HEK293T (cell line): ENCODE measurements around the gene DUS1L.

Experiments
- BHLHE40 ChIP-seq: fragments of 450-650 bp; IDR thresholded peaks from 2 replicates; pipeline ENCODE4 v1.6.1; 2016; ENCODE audit warnings: mild to moderate bottlenecking, moderate library complexity, borderline replicate concordance
- FOXA1 ChIP-seq: fragments of 450-650 bp; IDR thresholded peaks from 2 replicates; pipeline ENCODE4 v1.6.1; 2016; ENCODE audit warnings: mild to moderate bottlenecking
- FOXM1 ChIP-seq: fragments of 450-650 bp; IDR thresholded peaks from 2 replicates; pipeline ENCODE4 v1.6.1; 2017; ENCODE audit warnings: mild to moderate bottlenecking, borderline replicate concordance
- HDGF ChIP-seq: fragments of 450-650 bp; IDR thresholded peaks from 2 replicates; pipeline ENCODE4 v1.6.1; 2017; ENCODE audit warnings: antibody characterized with exemption, borderline replicate concordance
- NFRKB ChIP-seq: fragments of 450-650 bp; IDR thresholded peaks from 2 replicates; pipeline ENCODE4 v1.6.1; 2016; ENCODE audit warnings: mild to moderate bottlenecking, moderate library complexity
- SUZ12 ChIP-seq: fragments of 450-650 bp; IDR thresholded peaks from 2 replicates; pipeline ENCODE4 v1.6.1; 2016; ENCODE audit warnings: mild to moderate bottlenecking

DNA sequence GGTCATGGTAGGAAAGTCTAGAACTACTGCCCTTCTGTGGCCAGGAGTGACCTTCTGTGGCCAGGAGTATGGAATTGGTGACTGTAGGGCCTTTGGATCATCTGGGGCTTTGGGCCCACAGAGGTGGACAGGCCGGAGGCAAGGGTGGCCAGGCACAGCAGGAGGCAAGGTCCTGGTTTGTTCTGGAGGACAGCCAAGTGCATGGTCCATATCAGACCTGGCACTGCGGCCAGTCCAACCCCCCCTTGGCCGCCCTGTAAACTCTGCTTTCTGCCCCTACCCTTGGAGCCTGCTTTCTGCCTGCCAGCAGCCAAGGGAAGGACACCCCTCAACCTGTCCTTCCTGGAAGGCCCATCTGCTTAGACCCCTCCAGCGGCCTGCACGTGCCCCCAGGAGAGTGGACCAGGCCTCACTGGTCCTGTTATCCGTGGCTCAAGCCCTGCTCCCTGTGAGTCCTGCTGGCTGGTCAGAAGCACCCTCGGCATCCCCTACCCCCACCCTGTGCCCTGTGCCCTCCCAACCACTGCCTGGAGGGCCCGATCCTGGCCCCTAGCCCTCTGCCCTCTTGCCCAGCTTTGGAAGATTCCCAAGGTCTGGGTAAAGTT lies 25.8 kb downstream of the DUS1L start:
- TF ChIP-seq NFRKB (no peak), FOXM1 (no peak), FOXA1 (no peak), HDGF (no peak), SUZ12 (no peak), BHLHE40 (no peak)
